MCF 10A (cell line): ENCODE results near the gene GNAI3. TPM values are rescaled to one million over a fixed set of nuclear protein-coding genes. Genes with fewer than 3 reads are reported as not detected.

Source experiments
- BruUV-seq: library from RNA; stranded (reverse); fragments of 400-500 nt; replicated peaks from 2 replicates; lab custom pipeline; 2021; lab: Mats Ljungman, UMichigan
- CTCF ChIA-PET: fragments of 300-600 bp; sonication (Branson Sonifier 250); formaldehyde crosslinking; extraction: SDS; loops from one replicate; lab custom pipeline; 2021; ENCODE audit warnings: antibody characterized with exemption, inconsistent platforms; lab: Yijun Ruan, JAX
- POLR2A ChIA-PET: fragments of 300-600, 350-650 bp; sonication (Branson Sonifier 250); formaldehyde crosslinking; extraction: SDS; loops from one replicate; lab custom pipeline; 2020; ENCODE audit warnings: antibody characterized with exemption, inconsistent platforms; lab: Yijun Ruan, JAX
- DNase-seq: peaks from one replicate; pipeline ENCODE4 v3.0.0-alpha.2; 2018; ENCODE audit not compliant: unreplicated experiment
- H3K27ac Mint-ChIP-seq: one replicate; pipeline ENCODE4 v1.8.0; 2022; ENCODE audit warnings: mild to moderate bottlenecking, low read depth, mixed read lengths; ENCODE audit not compliant: unreplicated experiment
- H3K27me3 Mint-ChIP-seq: one replicate; pipeline ENCODE4 v1.8.0; 2022; ENCODE audit warnings: mixed read lengths; ENCODE audit not compliant: insufficient read depth, unreplicated experiment
- H3K36me3 Mint-ChIP-seq: one replicate; pipeline ENCODE4 v1.8.0; 2022; ENCODE audit warnings: mild to moderate bottlenecking, moderate library complexity, mixed read lengths; ENCODE audit not compliant: insufficient read depth, unreplicated experiment
- H3K4me1 Mint-ChIP-seq: one replicate; pipeline ENCODE4 v1.8.0; 2022; ENCODE audit warnings: mixed read lengths; ENCODE audit not compliant: insufficient read depth, unreplicated experiment
- H3K4me3 Mint-ChIP-seq: one replicate; pipeline ENCODE4 v1.8.0; 2022; ENCODE audit warnings: mild to moderate bottlenecking, moderate library complexity, mixed read lengths; ENCODE audit not compliant: unreplicated experiment
- H3K9me3 Mint-ChIP-seq: one replicate; pipeline ENCODE4 v1.8.0; 2022; ENCODE audit warnings: mixed read lengths; ENCODE audit not compliant: unreplicated experiment
- intact Hi-C: fragments of 100-400 bp; cut with micrococcal nuclease; formaldehyde crosslinking; loops from 2 replicates; pipeline ENCODE4 v1.14.1; 2022
- total RNA-seq: library from RNA; stranded (reverse); gene quantifications from 2 replicates; pipeline ENCODE4 v1.2.3, GENCODE V29; 2022
- TF ChIP-seq, protein P1 (sequence below): fragments of 200-600 bp; IDR thresholded peaks from one replicate; pipeline ENCODE4 v1.8.0; 2022; ENCODE audit warnings: antibody characterized with exemption, mild to moderate bottlenecking; ENCODE audit not compliant: unreplicated experiment

The GNAI3 gene
- total RNA-seq, 1 experiment from 2014 or later = 8.0 TPM

DNA sequence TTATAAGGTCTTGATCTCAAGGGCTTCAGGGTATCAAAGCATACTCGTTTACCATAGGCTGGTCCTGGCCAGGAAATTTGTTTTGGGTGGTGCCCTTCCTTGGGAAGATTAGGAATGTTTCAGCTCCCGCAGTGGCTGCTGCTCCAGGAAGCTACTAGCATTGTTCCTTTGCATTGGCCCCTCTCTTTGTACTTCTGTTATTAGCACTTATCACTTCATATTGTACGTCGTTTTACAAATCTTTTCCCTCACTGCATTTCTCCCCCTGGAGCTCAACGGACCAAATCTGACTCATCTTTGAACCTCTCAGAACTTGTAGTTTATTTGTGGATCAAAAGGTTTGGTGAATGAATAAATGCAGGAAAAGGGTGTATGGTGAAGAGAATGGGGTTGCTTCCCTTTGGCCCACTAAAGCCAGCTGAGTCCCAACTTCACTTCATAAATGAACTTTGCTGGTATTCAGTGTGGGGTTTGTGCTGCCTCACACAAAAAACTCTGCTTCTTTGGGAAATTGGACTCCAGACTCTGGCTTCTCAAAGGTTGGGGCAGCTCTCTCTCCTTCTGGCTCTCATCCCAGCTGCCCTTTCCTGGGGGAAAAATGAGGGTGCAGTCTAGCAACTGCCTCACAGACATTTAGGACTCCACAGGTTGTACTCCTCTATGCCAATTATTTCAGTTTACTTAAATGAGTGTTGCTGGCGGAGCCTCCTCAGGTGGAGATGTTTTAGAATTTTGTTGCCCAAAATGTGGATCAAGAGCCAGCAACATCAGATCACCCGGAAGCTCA lies 65.1 kb downstream of the GNAI3 start:
- Mint-ChIP-seq H3K4me1 (peaks cover 17% of the 10 kb centered on the region), H3K27ac (no peak overlapping the region), H3K36me3 (no peaks in the 10 kb centered on the region), H3K4me3 (no peak overlapping the region), H3K9me3 (no peaks in the 10 kb centered on the region), H3K27me3 (no peaks in the 10 kb centered on the region)
- no TSS peak for BruUV-seq
- intact Hi-C loops = no loop called here
- CTCF ChIA-PET = interaction anchor here (0.5 to 2.9 kb wide), 11 partner anchors 17 to 216 kb away, joined by 3 to 16 read pairs (median 3); no protein-coding TSS in a partner anchor
- POLR2A ChIA-PET = interaction anchor here (0.7 to 3.9 kb wide), 4 partner anchors 13 to 284 kb away, joined by 3 to 31 read pairs (median 4); partner anchors contain the start of gene GNAI3
- TF ChIP-seq, protein P1, sequence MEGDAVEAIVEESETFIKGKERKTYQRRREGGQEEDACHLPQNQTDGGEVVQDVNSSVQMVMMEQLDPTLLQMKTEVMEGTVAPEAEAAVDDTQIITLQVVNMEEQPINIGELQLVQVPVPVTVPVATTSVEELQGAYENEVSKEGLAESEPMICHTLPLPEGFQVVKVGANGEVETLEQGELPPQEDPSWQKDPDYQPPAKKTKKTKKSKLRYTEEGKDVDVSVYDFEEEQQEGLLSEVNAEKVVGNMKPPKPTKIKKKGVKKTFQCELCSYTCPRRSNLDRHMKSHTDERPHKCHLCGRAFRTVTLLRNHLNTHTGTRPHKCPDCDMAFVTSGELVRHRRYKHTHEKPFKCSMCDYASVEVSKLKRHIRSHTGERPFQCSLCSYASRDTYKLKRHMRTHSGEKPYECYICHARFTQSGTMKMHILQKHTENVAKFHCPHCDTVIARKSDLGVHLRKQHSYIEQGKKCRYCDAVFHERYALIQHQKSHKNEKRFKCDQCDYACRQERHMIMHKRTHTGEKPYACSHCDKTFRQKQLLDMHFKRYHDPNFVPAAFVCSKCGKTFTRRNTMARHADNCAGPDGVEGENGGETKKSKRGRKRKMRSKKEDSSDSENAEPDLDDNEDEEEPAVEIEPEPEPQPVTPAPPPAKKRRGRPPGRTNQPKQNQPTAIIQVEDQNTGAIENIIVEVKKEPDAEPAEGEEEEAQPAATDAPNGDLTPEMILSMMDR = no peak
- DNase-seq = no peak

DNA sequence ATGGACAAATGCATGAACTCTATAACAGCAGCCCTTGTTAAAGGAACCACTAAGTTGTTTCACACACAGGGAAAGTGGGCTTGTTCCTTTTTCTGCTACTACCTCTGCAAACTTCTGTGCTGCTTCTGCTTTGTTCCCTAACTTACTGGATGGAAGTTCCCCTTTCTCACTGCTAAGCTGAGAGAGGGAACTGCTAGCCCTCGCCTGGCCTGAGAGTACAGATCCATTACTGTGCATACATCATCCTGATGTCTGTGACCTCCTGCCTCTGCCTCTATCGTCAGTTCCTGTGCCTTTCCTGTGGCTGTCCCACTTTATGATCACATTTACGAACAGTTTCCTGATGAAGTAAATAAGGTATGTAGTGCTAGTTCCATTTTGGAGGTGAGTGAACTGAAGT lies 67.5 kb downstream of the GNAI3 start:
- BruUV-seq = no TSS peak
- intact Hi-C loops = no loop called here
- TF ChIP-seq, protein P1 = no peak
- POLR2A ChIA-PET = interaction anchor here (0.9 to 5.8 kb wide), 3 partner anchors 20 to 277 kb away, joined by 4 to 99 read pairs (median 4); partner anchors contain the start of gene GNAI3
- Mint-ChIP-seq H3K36me3 (no peaks in the 10 kb centered on the region), H3K4me1 (peaks cover 28% of the 10 kb centered on the region), H3K27ac (no peak overlapping the region), H3K27me3 (no peaks in the 10 kb centered on the region), H3K4me3 (no peak overlapping the region), H3K9me3 (no peaks in the 10 kb centered on the region)
- CTCF ChIA-PET = interaction anchor here (1.5 to 2.3 kb wide), 2 partner anchors 14 to 157 kb away, joined by 5 to 6 read pairs; no protein-coding TSS in a partner anchor
- no peak for DNase-seq

DNA sequence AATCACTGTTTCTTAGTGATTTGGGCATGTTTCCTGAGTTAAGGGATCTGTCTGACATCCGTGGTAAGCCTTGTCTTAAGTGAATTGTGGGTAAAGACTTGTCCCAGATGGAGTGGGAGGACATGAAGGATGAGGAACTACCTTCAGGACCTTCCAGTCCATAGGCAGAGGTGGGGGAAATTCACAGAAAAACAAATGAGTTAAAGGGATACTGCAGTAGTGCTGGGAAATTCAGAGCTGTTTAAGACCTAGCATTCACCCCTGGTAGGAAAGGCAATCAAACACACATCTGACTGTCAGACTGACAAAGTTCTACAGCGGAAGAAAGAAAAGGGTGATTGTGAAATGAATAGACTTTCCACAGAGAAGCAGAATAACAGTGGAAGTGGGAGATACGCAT lies 68.0 kb downstream of the GNAI3 start:
- ChIA-PET POLR2A (interaction anchor here (1.5 to 5.8 kb wide), 4 partner anchors 15 to 70 kb away, joined by 4 to 99 read pairs (median 8); partner anchors contain the start of gene GNAI3), CTCF (interaction anchor here (1.0 to 2.3 kb wide), 6 partner anchors 14 to 157 kb away, joined by 3 to 10 read pairs (median 4); no protein-coding TSS in a partner anchor)
- Mint-ChIP-seq H3K9me3 (no peaks in the 10 kb centered on the region), H3K27ac (peak overlapping the region; percentile 49), H3K4me1 (peaks cover 28% of the 10 kb centered on the region), H3K27me3 (no peaks in the 10 kb centered on the region), H3K36me3 (no peaks in the 10 kb centered on the region), H3K4me3 (no peak overlapping the region)
- BruUV-seq = no TSS peak
- intact Hi-C loops = no loop called here
- TF ChIP-seq, protein P1 = no peak
- no peak for DNase-seq

DNA sequence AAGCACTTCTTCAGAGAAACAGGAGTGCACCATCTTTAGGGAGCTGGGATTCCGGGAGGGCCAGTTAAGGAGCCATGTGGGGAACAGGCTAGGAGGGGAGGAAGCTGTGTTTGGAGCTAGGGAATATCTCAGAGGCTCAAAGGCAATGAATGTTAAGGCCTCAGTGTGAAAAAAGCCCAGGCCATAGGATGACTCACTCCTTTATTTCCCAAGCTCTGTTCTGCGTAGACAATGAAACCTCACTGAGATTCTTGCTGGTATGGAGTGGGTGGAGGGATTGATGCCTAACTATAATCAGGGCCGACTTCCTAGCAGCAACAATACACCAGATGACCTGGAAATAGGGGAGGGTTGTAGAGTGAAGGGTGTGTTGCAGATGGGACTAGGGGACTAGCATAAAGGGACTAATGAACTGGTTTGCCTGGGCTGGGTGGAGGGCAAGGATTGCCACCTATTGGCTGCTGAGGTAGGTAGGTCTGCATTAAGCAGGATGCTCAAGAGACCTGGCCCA lies 68.9 kb downstream of the GNAI3 start:
- peak; percentile 90 for DNase-seq
- POLR2A ChIA-PET = interaction anchor here (0.7 to 5.8 kb wide), 6 partner anchors 10 to 377 kb away, joined by 3 to 99 read pairs (median 6); partner anchors contain the start of gene GNAI3
- Mint-ChIP-seq H3K36me3 (no peaks in the 10 kb centered on the region), H3K9me3 (no peaks in the 10 kb centered on the region), H3K27ac (peak overlapping the region; percentile 49), H3K27me3 (no peaks in the 10 kb centered on the region), H3K4me1 (peaks cover 37% of the 10 kb centered on the region), H3K4me3 (no peak overlapping the region)
- TF ChIP-seq, protein P1 = no peak
- no TSS peak for BruUV-seq
- CTCF ChIA-PET = interaction anchor here (0.6 to 2.3 kb wide), 15 partner anchors 10 to 728 kb away, joined by 3 to 10 read pairs (median 3); partner anchors contain the start of genes AHCYL1 and GNAI3
- intact Hi-C loops = no loop called here
